Nephron progenitor cell (in vitro differentiated cells): ENCODE results near the gene DNAJC11.

Source experiments
- DNase-seq: peaks from one replicate; pipeline ENCODE4 v3.0.0; 2021
- H3K27ac Mint-ChIP-seq: 2 replicates; pipeline ENCODE4 v1.8.0; 2021; ENCODE audit warnings: mild to moderate bottlenecking, moderate library complexity, mixed read lengths
- H3K27me3 Mint-ChIP-seq: 2 replicates; pipeline ENCODE4 v1.8.0; 2021; ENCODE audit warnings: mild to moderate bottlenecking, low read depth, mixed read lengths; ENCODE audit not compliant: poor library complexity
- H3K36me3 Mint-ChIP-seq: 2 replicates; pipeline ENCODE4 v1.8.0; 2021; ENCODE audit warnings: low read depth, mixed read lengths
- H3K4me1 Mint-ChIP-seq: 2 replicates; pipeline ENCODE4 v1.8.0; 2021; ENCODE audit warnings: mixed read lengths
- H3K4me3 Mint-ChIP-seq: 2 replicates; pipeline ENCODE4 v1.8.0; 2021; ENCODE audit warnings: mild to moderate bottlenecking, moderate library complexity, mixed read lengths
- H3K9me3 Mint-ChIP-seq: 2 replicates; pipeline ENCODE4 v1.8.0; 2021; ENCODE audit warnings: mild to moderate bottlenecking, moderate library complexity, mixed read lengths
- CTCF ChIP-seq: fragments of 200-600 bp; sonication (generic); IDR thresholded peaks from 2 replicates; pipeline ENCODE4 v1.5.0; 2021; ENCODE audit warnings: antibody characterized with exemption

The DNAJC11 gene

GRCh38 chr1:6738987-6739676 is 37.5 kb upstream of the DNAJC11 start:
- no peak overlapping the region for H3K4me3 Mint-ChIP-seq

GRCh38 chr1:6732942-6733341 is 31.3 kb upstream of the DNAJC11 start:
- Mint-ChIP-seq H3K4me3 (no peak overlapping the region), H3K4me1 (peaks cover 24% of the 10 kb centered on the region), H3K27me3 (peaks cover 20% of the 10 kb centered on the region), H3K27ac (no peak overlapping the region), H3K36me3 (no peaks in the 10 kb centered on the region), H3K9me3 (no peaks in the 10 kb centered on the region)
- no peak for TF ChIP-seq CTCF
- DNase-seq = no peak

More at GRCh38 chr1:6738987-6739676, 37.5 kb upstream of the DNAJC11 start:
- no peak for DNase-seq
- no peaks in the 10 kb centered on the region for H3K36me3 Mint-ChIP-seq
- peaks cover 4% of the 10 kb centered on the region for H3K9me3 Mint-ChIP-seq
- H3K27me3 Mint-ChIP-seq = peaks cover 19% of the 10 kb centered on the region
- TF ChIP-seq CTCF = no peak
- H3K4me1 Mint-ChIP-seq = peaks cover 17% of the 10 kb centered on the region
- peak overlapping the region; percentile 64 for H3K27ac Mint-ChIP-seq

DNA sequence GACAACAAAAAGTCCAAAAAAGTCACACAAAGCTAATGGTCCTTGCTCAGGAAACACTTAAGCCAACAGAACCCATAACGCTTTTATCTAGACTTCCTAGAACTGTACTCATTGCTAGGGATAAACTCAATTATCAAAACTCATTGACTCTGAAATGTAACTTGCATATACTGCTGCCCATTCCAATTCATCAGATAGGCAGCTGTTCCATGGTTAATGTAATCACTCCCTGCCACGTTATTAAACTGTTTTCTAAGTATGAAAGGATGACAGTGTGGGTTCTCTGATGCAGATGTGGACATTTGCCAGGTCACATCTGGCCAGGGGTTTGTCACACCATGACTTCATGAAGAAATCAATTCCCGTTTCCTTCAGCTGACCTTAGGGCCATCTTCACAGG is 30.3 kb upstream of the DNAJC11 start:
- no peak overlapping the region for H3K27ac Mint-ChIP-seq
- no peak overlapping the region for H3K4me3 Mint-ChIP-seq
- H3K9me3 Mint-ChIP-seq = no peaks in the 10 kb centered on the region
- TF ChIP-seq CTCF = no peak
- peaks cover 18% of the 10 kb centered on the region for H3K27me3 Mint-ChIP-seq
- H3K36me3 Mint-ChIP-seq = no peaks in the 10 kb centered on the region
- peaks cover 24% of the 10 kb centered on the region for H3K4me1 Mint-ChIP-seq
- no peak for DNase-seq

GRCh38 chr1:6730880-6731279 is 29.3 kb upstream of the DNAJC11 start:
- H3K4me3 Mint-ChIP-seq = no peak overlapping the region
- no peaks in the 10 kb centered on the region for H3K9me3 Mint-ChIP-seq
- peaks cover 25% of the 10 kb centered on the region for H3K27me3 Mint-ChIP-seq
- peaks cover 22% of the 10 kb centered on the region for H3K4me1 Mint-ChIP-seq
- no peak for DNase-seq
- no peak overlapping the region for H3K27ac Mint-ChIP-seq
- no peak for TF ChIP-seq CTCF
- H3K36me3 Mint-ChIP-seq = no peaks in the 10 kb centered on the region

- Mint-ChIP-seq H3K27ac (no peak overlapping the region), H3K4me1 (peaks cover 18% of the 10 kb centered on the region), H3K9me3 (no peaks in the 10 kb centered on the region), H3K27me3 (peaks cover 25% of the 10 kb centered on the region), H3K36me3 (no peaks in the 10 kb centered on the region), H3K4me3 (no peak overlapping the region)
- TF ChIP-seq CTCF = no peak
- no peak for DNase-seq
These were observed 28.9 kb upstream of the DNAJC11 start for GRCh38 chr1:6730473-6730872.

GRCh38 chr1:6727535-6727934 is 25.9 kb upstream of the DNAJC11 start:
- Mint-ChIP-seq H3K36me3 (no peaks in the 10 kb centered on the region), H3K27me3 (peaks cover 20% of the 10 kb centered on the region), H3K9me3 (no peaks in the 10 kb centered on the region), H3K27ac (no peak overlapping the region), H3K4me1 (peaks cover 32% of the 10 kb centered on the region), H3K4me3 (no peak overlapping the region)
- DNase-seq = peak; percentile 74
- peak; percentile 90 for TF ChIP-seq CTCF
